Breast epithelium (tissue), 4 donors: ENCODE results near the gene RIMOC1. TPM values are rescaled to one million over a fixed set of nuclear protein-coding genes. Genes with fewer than 3 reads are reported as not detected.

Experiments
- DNase-seq, 2 donors: peaks; one replicate each; pipeline ENCODE4 v3.0.0-alpha.2; 2019; ENCODE audit warnings: low spot score in 2 of 2
- H3K27ac ChIP-seq, 2 donors: fragments of 200-600 bp; sonication (generic) in 1 of 2; one replicate each; pipeline ENCODE4 v1.5.1; 2016 to 2019; ENCODE audit warnings: mild to moderate bottlenecking in 1 of 2
- H3K27me3 ChIP-seq, 2 donors: fragments of 200-600 bp; sonication (generic) in 1 of 2; one replicate each; pipeline versions ENCODE4 v1.5.1 to v1.6.0; 2017 to 2019; ENCODE audit warnings: control low read depth in 1 of 2, mild to moderate bottlenecking in 1 of 2
- H3K36me3 ChIP-seq: fragments of 200-600 bp; one replicate; pipeline ENCODE4 v1.5.1; 2019
- H3K4me1 ChIP-seq, 2 donors: fragments of 200-600 bp; sonication (generic); one replicate each; pipeline ENCODE4 v1.5.1; 2016 to 2019; ENCODE audit warnings: control low read depth in 1 of 2
- H3K4me3 ChIP-seq, 3 donors: fragments of 200-600 bp; sonication (generic); 1 replicate in 2 of 3; 2 replicates in 1 of 3; pipeline ENCODE4 v1.5.1; 2016 to 2019; ENCODE audit warnings: mild to moderate bottlenecking in 3 of 3, moderate library complexity in 2 of 3
- H3K9me3 ChIP-seq, 2 donors: fragments of 200-600 bp; sonication (generic) in 1 of 2; one replicate each; pipeline ENCODE4 v1.5.1; 2016 to 2019; ENCODE audit warnings: control low read depth in 1 of 2
- CTCF ChIP-seq, 3 donors: fragments of 450-650 bp; IDR thresholded peaks; one replicate each; pipeline ENCODE4 v1.5.1; 2016 to 2017; ENCODE audit warnings: antibody characterized with exemption in 3 of 3, mild to moderate bottlenecking in 3 of 3, moderate library complexity in 3 of 3
- POLR2A ChIP-seq: fragments of 450-650 bp; IDR thresholded peaks from one replicate; pipeline ENCODE4 v1.6.1; 2016; ENCODE audit warnings: antibody characterized with exemption, mild to moderate bottlenecking, moderate library complexity
- POLR2AphosphoS5 ChIP-seq, 3 donors: sonication (generic); formaldehyde crosslinking; IDR thresholded peaks; one replicate each; pipeline ENCODE4 v1.6.1; 2017; ENCODE audit warnings: antibody characterized with exemption in 3 of 3
- intact Hi-C: fragments of 100-400 bp; cut with DNase I; formaldehyde crosslinking; loops from one replicate; pipeline ENCODE4 v1.15.1; 2023; ENCODE audit warnings: low total_unique reads
- total RNA-seq, 3 donors: library from RNA; depleted of rRNA; stranded (reverse); fragments of >200 nt; gene quantifications; one replicate each; pipeline ENCODE4 v1.1.0, GENCODE V29; 2016

Gene RIMOC1
- total RNA-seq, 3 donors from 2014 or later: 16.4 to 23.0 (median 21.7) TPM

DNA sequence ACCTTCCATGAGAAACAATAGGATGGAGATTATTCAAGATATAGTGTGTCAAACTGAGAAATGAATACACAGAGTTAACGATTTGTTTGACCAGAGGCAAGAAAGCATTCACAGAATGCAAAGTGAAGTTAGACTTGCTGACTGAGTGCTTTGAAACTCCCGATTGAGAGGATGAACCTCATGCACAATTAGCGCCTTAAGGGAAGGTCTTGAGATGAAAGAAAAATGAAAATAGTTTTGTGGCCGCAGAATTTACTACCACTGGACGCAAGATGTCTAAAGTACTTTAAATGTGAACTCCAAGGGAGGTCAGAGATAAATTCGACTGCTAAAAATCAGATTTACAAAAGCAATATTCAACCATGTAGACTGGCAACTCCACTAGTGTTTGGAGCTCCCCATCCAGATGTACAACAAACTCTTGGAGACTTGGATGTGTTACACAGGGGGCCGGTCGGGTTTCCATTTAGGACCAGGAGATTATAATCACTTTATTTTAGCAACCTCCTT is 707 bp upstream of the RIMOC1 start:
- TF ChIP-seq CTCF (IDR thresholded peaks at IDR 0.05) (no peak), POLR2AphosphoS5 (IDR thresholded peaks at IDR 0.05) (no peak), POLR2A (no peak)
- no peaks in the 10 kb centered on the region for H3K9me3 ChIP-seq
- intact Hi-C loops: no loop called here
- peak overlapping the region; percentile 90 to 96 for H3K27ac ChIP-seq
- H3K27me3 ChIP-seq: peaks cover 0 to 5% of the 10 kb centered on the region in 2 donors
- no peaks in the 10 kb centered on the region for H3K36me3 ChIP-seq
- peak overlapping the region; percentile 78 to 86 (median 80) for H3K4me3 ChIP-seq
- no peak for DNase-seq
- peaks cover 0 to 7% of the 10 kb centered on the region in 2 donors for H3K4me1 ChIP-seq

- Histone ChIP-seq H3K36me3 (no peaks in the 10 kb centered on the region), H3K4me1 (peaks cover 0 to 7% of the 10 kb centered on the region in 2 donors), H3K27ac (no peak overlapping the region), H3K9me3 (no peaks in the 10 kb centered on the region), H3K27me3 (no peaks in the 10 kb centered on the region), H3K4me3 (no peak overlapping the region)
- DNase-seq: no peak
- TF ChIP-seq CTCF (IDR thresholded peaks at IDR 0.05) (no peak), POLR2AphosphoS5 (IDR thresholded peaks at IDR 0.05) (no peak), POLR2A (no peak)
- intact Hi-C loops: no loop called here
Measured at GRCh38 chr5:41906151-41906550, 2.0 kb downstream of the RIMOC1 start.

DNA sequence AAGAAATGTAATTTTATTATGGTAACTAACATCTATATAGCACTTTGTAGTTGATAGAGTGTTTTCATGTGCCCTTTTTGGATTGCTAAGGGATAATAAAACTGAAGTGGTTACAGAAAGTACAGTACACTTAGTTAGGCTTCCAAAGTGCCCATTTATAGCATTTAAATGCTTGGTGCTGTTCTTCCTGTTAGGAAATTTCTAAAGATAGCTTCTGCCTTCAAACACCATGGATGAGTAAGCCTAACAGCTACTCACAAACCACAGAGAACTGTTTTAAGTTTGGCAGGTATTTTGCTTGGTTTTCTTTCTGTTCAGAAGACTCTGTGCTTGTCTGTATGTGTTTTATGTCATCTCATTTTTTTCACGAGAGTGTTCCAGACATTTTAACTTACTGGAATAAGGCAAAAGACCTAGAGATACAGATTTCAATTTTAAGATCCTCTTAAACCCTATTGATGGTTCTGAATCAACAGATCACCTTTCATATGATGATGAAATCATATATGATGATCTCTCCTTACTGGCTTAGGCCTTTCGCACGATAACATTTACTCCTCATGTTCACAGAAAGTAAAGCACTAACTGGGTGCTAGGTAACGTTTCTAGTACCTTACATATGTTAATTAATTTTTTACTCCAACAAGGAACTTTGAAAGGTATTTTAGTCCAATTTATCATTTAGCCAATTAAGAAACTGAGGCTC is 4.4 kb downstream of the RIMOC1 start:
- no peaks in the 10 kb centered on the region for H3K27me3 ChIP-seq
- no peaks in the 10 kb centered on the region for H3K36me3 ChIP-seq
- H3K27ac ChIP-seq: no peak overlapping the region
- H3K4me3 ChIP-seq: no peak overlapping the region
- intact Hi-C loops: no loop called here
- H3K9me3 ChIP-seq: no peaks in the 10 kb centered on the region
- TF ChIP-seq CTCF (IDR thresholded peaks at IDR 0.05) (no peak), POLR2A (no peak), POLR2AphosphoS5 (IDR thresholded peaks at IDR 0.05) (no peak)
- H3K4me1 ChIP-seq: peaks cover 0 to 7% of the 10 kb centered on the region in 2 donors
- no peak for DNase-seq

- no peak for DNase-seq
- Histone ChIP-seq H3K4me3 (no peak overlapping the region), H3K9me3 (no peaks in the 10 kb centered on the region), H3K27ac (no peak overlapping the region), H3K4me1 (no peaks in the 10 kb centered on the region), H3K27me3 (no peaks in the 10 kb centered on the region), H3K36me3 (no peaks in the 10 kb centered on the region)
- intact Hi-C loops: no loop called here
- TF ChIP-seq POLR2A (no peak), POLR2AphosphoS5 (IDR thresholded peaks at IDR 0.05) (no peak), CTCF (IDR thresholded peaks at IDR 0.05) (no peak)
Measured at GRCh38 chr5:41918105-41918504, 14.0 kb downstream of the RIMOC1 start.

GRCh38 chr5:41921166-41921565 is 17.0 kb downstream of the RIMOC1 start:
- no peaks in the 10 kb centered on the region for H3K36me3 ChIP-seq
- DNase-seq: no peak
- no peaks in the 10 kb centered on the region for H3K4me1 ChIP-seq
- H3K9me3 ChIP-seq: no peaks in the 10 kb centered on the region
- H3K27ac ChIP-seq: no peak overlapping the region
- intact Hi-C loops: no loop called here
- H3K27me3 ChIP-seq: no peaks in the 10 kb centered on the region
- TF ChIP-seq CTCF (IDR thresholded peaks at IDR 0.05) (no peak), POLR2A (no peak), POLR2AphosphoS5 (IDR thresholded peaks at IDR 0.05) (no peak)
- no peak overlapping the region for H3K4me3 ChIP-seq
